ENCODE results near the gene CD207. TPM values are rescaled to one million over a fixed set of nuclear protein-coding genes. Genes with fewer than 3 reads are reported as not detected.

CD207 gene
- total RNA-seq, 2 experiments from 2014 or later: not detected

- ChIA-PET CTCF (no interaction called here), POLR2A (no interaction called here)
These were observed 3.8 kb downstream of the CD207 start for GRCh38 chr2:70831861-70832260.

- ChIA-PET CTCF (interaction anchor here (1.1 kb wide), 1 partner anchor 12 kb away, joined by 3 read pairs; no protein-coding TSS in a partner anchor), POLR2A (no interaction called here)
These were observed 5.2 kb downstream of the CD207 start for GRCh38 chr2:70830366-70830765.

GRCh38 chr2:70829916-70830315 is 5.7 kb downstream of the CD207 start:
- ChIA-PET CTCF (no interaction called here), POLR2A (no interaction called here)

GRCh38 chr2:70828914-70829824 is 6.4 kb downstream of the CD207 start:
- POLR2A ChIA-PET: no interaction called here
- CTCF ChIA-PET: interaction anchor here (0.5 kb wide), 1 partner anchor 61 kb away, joined by 3 read pairs; no protein-coding TSS in a partner anchor

- CTCF ChIA-PET: no interaction called here
- POLR2A ChIA-PET: no interaction called here
These were observed 7.5 kb downstream of the CD207 start for GRCh38 chr2:70828115-70828514.

GRCh38 chr2:70827388-70827787 is 8.2 kb downstream of the CD207 start:
- ChIA-PET CTCF (no interaction called here), POLR2A (no interaction called here)

- POLR2A ChIA-PET: no interaction called here
These were observed 8.8 kb downstream of the CD207 start for GRCh38 chr2:70826696-70827350.

GRCh38 chr2:70823249-70823648 is 12.4 kb downstream of the CD207 start:
- POLR2A ChIA-PET: no interaction called here
- CTCF ChIA-PET: no interaction called here

More at GRCh38 chr2:70826696-70827350, 8.8 kb downstream of the CD207 start:
- CTCF ChIA-PET: no interaction called here

GRCh38 chr2:70822843-70823242 is 12.8 kb downstream of the CD207 start:
- CTCF ChIA-PET: no interaction called here

GRCh38 chr2:70820499-70820898 is 15.1 kb downstream of the CD207 start, which contains the start of gene CLEC4F:
TSS of gene CLEC4F (minus strand) at chr2:70820599. CDS start at chr2:70820523, 76 bp downstream.
- ChIA-PET POLR2A (interaction anchor here (0.6 kb wide), 1 partner anchor 282 kb away, joined by 5 read pairs; no protein-coding TSS in a partner anchor), CTCF (no interaction called here)

More at GRCh38 chr2:70822843-70823242, 12.8 kb downstream of the CD207 start:
- POLR2A ChIA-PET: no interaction called here

- CTCF ChIA-PET: no interaction called here
- POLR2A ChIA-PET: no interaction called here
These were observed 18.2 kb downstream of the CD207 start for GRCh38 chr2:70817284-70817954.

- ChIA-PET CTCF (no interaction called here), POLR2A (no interaction called here)
These were observed 18.9 kb downstream of the CD207 start for GRCh38 chr2:70816726-70817125.

- CTCF ChIA-PET: no interaction called here
These were observed 26.3 kb downstream of the CD207 start for GRCh38 chr2:70808983-70809958.

GRCh38 chr2:70807828-70808118 is 27.8 kb downstream of the CD207 start:
- POLR2A ChIA-PET: no interaction called here
- CTCF ChIA-PET: no interaction called here

More at GRCh38 chr2:70808983-70809958, 26.3 kb downstream of the CD207 start:
- POLR2A ChIA-PET: no interaction called here

- CTCF ChIA-PET: no interaction called here
- POLR2A ChIA-PET: no interaction called here
These were observed 28.4 kb downstream of the CD207 start for GRCh38 chr2:70807102-70807827.

- ChIA-PET POLR2A (no interaction called here), CTCF (no interaction called here)
These were observed 29.0 kb downstream of the CD207 start for GRCh38 chr2:70806620-70807019.

- ChIA-PET CTCF (no interaction called here), POLR2A (no interaction called here)
These were observed 29.6 kb downstream of the CD207 start for GRCh38 chr2:70806013-70806412.

GRCh38 chr2:70801607-70802263 is 33.9 kb downstream of the CD207 start:
- ChIA-PET CTCF (interaction anchor here (1.2 kb wide), 1 partner anchor 147 kb away, joined by 3 read pairs; no protein-coding TSS in a partner anchor), POLR2A (no interaction called here)
